GOT3 (cell line): ENCODE results near the gene CMTM4.
"Not testable (repeated sequence)": the region's sequence is repeated elsewhere in the genome, so short reads cannot be mapped to it uniquely, and the experiment has no call there.

Source experiments
- DNase-seq: peaks from one replicate; lab custom pipeline; 2025; ENCODE audit warnings: mixed read lengths; lab: John Stamatoyannopoulos, UW

Gene CMTM4

DNA sequence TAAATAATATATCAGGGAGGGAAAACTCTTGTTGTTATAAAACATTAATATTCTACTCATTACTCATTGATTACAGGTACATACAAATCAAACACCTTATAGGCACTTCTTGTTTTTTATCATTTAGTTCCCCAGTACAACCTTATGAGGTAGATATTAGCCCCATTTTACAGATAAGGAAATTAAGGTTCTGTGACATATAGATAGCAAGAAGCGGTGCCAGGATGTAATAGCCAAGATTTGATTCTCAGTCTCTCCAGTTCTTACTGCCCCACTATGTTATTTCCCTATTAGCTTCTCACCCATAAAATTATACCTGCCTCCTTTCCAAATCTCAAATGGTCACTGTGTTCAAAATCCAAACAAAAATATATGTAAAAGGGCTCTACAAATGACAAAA, 55.2 kb downstream of the CMTM4 start:
- DNase-seq, result no peak

DNA sequence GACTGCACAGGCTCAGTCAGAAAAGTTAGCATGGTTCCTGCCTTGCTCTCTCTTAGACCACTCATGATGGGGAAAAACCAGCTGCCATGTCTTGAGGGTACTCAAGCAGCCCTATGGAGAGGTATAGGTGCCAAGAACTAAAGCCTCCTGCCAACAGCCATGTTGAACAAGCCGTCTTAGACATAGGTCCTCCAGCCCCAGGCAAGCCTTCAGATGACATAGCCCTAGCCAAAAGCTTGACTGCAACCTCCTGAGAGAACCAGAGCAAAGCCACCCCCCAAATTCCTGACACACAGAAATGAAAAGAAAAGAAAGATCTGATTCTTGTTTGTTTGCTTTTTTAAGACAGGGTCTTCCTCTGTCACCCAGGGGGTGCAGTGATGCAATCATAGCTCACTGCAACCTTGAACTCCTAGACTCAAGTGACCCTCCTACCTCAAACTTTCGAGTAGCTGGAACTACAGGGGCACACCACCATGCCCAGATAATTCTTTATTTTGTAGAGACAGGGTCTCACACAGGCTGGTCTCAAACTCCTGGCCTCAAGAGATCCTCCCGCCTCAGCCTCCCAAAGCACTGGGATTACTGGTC, 55.7 kb downstream of the CMTM4 start:
- no peak for DNase-seq

DNA sequence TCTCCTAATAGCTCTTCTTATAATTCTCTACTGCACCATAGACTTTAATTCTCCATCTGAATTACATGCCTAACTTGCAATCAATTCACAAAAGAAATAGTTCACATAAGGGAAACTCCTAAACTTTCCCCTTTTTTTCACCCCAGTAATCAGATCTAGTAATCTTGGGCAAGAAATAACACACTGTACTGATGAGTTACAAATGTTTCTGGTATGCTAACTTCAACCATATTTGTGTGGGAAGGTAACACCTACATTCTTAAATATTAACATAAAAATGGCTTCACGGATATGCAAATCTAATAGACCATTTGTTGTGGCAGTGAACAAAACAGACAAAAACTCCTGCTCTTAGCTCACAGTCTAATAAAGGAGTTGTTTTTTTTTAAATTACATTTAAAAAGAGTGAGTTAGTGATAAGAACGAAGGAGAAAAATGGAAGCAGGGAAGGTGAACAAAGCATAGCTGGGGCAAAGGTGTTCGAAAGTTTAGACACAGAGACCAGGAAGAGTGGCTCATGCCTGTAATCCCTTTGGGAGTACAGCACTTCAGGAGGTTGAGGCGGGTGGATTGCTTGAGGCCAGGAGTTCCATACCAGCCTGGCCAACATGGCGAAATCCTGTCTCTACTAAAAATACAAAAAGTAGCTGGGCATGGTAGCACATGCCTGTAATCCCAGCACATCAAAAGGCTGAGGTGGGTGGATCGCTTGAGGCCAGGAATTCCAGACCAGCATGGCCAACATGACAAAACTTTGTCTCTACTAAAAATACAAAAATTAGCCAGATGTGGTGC, 57.3 kb downstream of the CMTM4 start:
- no peak for DNase-seq

DNA sequence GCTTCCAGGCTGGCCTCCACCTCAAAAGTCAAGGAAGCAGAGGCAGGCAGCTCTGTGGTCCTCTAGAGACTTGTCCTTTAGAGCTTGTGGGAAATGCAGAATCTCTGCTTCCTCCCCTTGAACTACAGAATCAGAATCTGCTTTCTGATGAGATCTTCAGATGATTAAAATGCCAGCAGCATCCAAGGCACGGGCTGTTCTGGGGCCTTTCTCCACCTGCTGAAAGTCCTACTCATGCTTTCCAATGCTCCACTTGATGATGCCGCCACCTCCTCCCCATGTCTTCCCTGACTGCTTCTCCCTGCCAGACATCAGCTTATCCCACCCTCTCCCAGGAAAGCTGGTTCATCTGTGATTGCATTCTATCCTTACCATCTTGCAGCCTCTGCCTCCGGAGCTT, 58.7 kb downstream of the CMTM4 start:
- no peak for DNase-seq

DNA sequence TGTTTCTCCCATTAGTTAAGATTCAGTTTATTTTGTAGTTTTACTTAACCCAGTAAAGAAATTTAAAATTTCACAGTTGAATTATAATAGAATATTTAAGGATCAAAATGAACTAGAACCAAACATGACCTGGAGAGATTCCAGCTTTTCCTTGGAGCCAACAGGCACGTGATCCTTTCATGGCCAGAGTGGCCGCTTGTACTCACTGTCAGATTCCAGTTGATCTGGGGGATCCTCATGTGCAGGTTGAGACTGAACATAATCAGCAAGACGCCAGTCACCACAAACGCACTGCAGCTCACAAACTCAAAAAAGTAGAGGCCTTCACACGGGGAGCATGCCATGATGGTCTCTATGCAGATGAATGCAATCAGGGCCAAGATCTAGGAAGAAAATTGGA, 60.3 kb downstream of the CMTM4 start:
- DNase-seq, result no peak

DNA sequence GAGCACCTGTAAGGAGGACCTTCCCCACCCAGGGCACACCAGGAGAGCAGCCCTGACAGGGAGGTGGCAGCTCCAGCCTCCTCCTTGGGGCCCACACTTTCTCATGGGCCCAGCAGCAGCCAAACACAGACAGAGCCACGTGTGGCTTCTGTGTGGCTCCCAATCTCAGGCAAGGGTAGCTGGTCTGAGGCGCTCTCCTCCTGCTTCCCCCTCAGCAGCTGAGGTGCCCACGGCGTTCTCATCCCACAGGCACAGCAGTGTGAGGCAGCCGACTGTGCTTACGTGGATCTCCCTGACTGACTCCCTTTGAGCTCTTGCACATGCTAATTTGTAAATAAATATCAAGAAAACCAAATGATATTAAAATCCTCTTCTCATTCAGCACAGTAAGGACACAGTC, 61.1 kb downstream of the CMTM4 start:
- DNase-seq, result no peak

DNA sequence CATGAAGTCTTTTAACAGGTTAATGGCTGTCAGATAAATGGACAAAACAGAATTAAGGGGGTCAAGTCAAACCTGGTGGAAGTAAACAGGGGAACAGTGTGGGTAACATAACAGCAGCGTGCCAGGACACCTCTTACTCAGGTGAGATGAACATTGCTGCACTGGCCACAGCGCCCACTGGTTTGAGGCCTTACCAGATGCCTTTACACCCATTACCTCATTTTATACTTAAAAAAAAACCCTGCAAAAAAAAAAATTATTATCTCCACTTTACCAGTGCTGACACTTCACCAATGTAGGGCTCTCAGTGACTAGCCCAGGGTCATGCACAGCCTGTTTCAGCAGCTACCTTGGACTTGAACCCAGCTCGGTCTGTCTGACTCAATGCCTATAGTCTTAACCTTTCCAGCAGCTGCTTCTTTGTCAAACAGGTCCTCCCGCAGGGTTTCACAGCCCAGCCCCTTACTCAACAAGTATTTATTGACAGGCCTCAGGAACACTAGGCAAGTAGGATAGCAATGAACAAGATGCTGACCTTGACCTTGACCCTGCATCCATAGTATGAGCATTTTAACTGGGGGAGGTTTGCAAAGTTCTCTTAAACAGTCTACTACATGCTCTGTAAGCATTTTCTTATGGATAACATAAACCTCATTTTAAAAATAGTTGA, 61.9 kb downstream of the CMTM4 start:
- DNase-seq, result no peak

DNA sequence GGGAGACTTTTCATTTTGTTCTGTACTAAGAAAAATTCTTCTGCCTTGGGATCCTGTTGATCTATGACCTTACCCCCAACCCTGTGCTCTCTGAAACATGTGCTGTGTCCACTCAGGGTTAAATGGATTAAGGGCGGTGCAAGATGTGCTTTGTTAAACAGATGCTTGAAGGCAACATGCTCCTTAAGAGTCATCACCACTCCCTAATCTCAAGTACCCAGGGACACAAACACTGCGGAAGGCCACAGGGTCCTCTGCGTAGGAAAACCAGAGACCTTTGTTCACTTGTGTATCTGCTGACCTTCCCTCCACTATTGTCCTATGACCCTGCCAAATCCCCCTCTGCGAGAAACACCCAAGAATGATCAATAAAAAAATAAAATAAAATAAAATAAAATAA, 65.0 kb downstream of the CMTM4 start:
- DNase-seq, result not testable (repeated sequence)

DNA sequence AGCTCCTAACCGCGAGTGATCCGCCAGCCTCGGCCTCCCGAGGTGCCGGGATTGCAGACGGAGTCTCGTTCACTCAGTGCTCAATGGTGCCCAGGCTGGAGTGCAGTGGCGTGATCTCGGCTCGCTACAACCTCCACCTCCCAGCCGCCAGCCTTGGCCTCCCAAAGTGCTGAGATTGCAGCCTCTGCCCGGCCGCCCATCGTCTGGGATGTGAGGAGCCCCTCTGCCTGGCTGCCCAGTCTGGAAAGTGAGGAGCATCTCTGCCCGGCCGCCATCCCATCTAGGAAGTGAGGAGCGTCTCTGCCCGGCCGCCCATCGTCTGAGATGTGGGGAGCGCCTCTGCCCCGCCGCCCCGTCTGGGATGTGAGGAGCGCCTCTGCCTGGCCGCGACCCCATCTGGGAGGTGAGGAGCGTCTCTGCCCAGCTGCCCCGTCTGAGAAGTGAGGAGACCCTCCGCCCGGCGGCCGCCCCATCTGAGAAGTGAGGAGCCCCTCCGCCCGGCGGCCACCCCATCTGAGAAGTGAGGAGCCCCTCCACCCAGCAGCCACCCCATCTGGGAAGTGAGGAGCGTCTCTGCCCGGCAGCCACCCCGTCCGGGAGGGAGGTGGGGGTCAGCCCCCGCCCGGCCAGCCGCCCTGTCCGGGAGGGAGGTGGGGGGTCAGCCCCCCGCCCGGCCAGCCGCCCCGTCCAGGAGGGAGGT, 65.8 kb downstream of the CMTM4 start:
- not testable (repeated sequence) for DNase-seq

DNA sequence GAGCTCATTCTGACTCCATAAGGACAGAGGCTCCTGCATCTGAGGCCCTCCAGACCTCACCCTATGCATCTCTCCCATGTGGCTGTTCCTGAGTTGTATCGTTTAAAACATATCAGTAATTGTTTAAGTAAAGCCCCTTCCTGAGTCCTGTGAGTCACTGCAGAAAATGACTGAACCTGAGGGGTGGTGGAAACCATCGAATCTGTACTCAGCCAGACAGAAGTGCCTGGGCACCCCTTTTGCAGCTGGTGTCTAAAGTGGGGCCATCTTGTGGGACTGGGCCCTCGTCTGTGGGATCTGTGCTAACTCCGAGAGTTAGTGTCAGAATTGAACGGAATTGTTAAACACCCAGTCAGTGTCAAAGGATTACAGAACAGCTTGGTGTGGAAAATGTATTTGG, 66.7 kb downstream of the CMTM4 start:
- no peak for DNase-seq

DNA sequence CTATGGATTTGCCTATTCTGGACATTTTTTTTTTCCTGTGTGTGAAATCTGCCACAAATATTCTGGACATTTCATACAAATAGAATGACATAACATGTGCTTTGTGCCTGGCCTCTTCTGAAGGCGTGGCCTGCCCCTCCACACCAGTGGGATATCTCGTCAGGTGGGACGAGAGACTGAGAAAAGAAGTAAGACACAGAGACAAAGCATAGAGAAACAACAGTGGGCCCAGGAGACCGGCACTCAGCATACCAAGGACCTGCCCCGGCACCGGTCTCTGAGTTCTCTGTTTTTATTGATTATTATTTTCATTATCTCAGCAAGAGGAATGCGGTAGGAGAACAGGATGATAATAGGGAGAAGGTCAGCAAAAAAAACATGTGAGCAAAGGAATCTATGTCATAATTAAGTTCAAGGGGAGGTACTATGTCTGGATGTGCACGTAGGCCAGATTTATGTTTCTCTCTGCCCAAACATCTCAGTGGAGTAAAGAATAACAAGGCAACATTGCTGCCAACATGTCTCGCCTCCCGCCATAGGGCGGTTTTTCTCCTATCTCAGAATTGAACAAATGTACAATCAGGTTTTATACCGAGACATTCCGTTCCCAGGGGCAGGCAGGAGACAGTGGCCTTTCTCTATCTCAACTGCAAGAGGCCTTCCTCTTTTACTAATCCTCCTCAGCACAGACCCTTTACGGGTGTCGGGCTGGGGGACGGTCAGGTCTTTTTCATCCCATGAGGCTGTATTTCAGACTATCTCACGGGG, 68.7 kb downstream of the CMTM4 start:
- DNase-seq, result not testable (repeated sequence)

DNA sequence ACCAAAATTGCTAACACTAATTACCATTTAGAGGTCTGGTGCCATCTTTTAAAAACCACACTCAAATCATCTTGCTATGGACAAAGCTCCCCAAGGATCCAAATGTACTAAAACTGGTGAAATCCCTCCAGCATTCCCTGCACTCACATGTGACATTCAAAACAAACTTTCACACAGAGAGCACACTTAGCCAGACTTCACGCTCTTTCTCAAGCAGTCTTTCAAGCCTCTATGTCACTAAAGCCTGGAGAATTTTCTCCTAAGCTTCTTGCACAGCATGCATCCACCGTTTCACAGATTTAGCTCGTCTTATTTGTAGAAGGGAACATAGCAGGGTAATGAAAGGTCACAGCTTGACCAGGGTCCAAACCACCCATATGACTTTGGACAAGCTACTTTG, 72.8 kb downstream of the CMTM4 start:
- no peak for DNase-seq

DNA sequence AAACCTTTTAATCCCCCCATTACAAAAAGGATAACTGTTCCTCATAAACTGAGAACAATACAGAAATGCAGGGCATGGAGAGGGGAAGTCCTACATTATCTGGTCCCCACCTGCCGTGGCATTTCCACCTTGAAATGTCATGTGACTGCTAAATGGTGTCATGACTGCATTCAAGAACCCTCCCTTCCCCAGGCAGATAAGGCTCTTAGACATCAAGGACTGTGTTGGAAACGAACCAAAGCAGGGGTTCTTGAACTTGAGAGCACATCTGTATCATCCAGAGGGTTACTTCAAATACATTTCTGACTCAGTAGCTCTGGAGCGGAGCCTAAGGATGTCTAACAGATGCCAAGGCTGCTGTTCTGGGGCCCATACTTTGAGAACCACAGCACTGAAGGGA, 73.7 kb downstream of the CMTM4 start:
- no peak for DNase-seq

DNA sequence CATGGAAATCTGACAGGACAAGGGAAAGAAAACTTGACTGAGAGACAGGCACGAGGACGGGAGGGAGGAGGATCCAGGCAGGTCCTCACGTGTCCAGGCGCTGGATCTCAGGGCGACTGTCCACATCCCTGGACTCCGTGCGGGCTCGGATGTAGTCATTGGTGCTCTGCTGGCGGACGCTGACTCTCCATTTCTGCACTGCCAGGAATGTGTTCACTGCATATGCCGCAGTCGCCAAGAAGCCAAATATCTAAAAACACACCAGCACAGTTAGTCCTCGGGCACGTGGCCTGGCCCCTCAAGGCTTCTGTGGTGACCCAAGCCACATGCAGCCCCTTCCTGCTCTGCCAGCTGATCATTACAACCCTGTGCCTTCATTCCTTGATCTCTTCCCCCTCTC, 74.6 kb downstream of the CMTM4 start:
- DNase-seq, result no peak

DNA sequence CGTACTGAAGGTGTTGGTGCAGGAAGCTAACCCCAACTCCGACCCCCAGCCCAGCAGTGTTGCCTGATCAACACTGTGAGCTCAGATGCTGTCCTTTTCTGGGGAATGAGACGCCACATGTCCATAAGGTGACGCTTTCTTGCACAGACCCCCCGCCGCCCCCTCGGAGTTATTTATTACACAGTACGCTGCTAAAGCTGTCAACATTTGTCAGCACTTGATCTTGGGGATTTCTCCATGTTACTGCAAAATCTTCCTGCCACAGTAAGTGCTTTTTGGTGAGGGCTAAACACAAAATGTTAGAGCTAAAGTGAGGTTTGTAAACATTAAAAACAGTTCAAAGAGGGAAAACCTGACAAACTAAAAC, 76.1 kb downstream of the CMTM4 start:
- no peak for DNase-seq

DNA sequence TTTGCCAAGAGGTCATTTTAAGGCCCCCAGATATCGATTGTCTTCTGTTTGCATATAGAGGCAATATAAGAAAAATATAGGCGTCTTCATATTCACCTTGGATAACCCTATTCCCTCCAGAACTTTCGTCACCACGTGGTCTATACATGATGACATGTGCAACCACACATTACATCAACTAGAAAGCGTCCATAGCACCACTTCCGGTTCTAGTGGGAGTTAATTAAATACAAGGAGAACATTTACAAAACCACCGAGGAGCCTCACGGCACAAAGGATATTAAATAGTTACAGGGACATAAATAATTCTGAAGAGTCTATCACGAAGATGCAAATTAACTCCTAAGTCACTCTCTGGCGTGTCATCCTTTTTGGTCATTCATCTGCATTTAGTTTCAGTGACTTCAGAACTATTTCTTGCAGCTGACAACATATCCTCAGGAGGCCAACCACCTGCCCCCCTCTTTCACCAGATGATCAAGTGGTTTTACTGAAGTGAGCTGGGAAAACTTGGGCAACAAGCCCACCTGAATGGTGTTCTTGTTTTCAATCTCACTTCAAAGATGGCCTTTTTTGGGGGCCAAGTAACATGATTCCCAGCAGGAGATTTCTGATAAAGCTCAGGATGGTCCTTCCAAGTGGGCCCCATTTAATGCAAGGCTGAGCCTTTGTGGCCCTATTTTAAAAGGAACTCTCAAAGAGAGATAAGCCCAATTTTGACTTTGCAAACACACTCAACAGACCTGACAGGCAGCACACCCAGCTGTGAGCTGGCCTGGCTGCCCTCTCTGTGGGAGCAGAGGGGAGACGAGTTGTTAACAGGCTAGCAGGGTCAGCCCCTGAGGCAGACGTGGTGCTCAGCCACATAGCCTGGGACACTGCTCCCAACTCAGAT, 76.8 kb downstream of the CMTM4 start:
- no peak for DNase-seq

DNA sequence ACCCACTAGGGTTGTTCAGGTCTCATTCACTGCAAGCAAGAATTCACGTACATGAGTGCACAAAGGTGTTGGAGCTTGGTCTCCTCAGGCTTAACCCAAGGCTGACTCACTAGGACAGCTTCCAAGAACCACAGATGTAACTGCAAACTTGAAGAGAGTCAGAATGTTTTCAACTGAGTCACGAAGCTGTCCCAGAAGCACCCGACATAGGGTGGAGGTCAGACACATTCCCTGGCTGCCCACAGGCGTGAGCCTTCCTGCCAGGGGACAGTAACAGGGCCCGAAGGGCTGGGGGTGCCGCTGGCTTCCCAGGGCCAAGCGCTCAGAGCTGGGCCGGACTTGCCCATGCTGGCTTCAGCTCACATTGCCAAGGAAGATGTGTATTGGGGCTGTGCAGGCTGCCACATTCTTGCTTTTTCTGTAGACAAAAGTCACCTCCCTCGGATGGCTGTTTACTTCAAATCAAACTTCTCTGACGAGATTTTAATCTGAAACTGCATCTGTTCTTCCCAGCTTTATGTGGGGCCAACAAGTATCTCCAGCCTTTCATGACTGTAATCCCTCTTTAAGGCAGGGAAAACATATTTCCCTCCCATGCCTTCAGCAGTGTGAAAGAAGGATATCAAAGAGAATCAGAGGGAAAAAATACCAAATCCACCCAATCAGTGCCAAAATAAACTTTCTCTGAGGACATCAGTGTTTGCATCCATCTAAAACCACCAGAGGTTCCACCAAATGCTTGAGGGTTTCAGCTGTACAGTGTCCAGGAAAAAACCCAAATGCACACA, 77.8 kb downstream of the CMTM4 start:
- peak; percentile 28 for DNase-seq

DNA sequence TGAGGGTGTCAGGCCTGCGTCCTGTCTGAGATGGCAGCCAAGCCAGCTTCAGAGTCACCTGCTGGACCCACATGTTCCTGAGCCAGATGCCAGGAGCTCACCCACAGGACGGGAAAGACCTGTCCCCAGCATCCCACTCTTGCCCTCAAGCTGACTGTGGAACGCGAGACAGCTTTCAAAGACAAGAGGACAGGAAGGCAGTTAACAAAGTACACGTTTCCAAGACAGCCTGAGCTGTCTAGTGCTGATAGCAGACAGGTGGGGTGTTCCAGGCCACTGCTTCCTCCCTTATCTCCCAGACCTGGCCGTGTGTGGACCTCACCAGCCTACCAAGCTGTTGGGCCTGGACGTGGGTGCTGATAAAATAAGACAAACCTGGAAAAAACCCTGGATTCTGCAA, 78.8 kb downstream of the CMTM4 start:
- no peak for DNase-seq

DNA sequence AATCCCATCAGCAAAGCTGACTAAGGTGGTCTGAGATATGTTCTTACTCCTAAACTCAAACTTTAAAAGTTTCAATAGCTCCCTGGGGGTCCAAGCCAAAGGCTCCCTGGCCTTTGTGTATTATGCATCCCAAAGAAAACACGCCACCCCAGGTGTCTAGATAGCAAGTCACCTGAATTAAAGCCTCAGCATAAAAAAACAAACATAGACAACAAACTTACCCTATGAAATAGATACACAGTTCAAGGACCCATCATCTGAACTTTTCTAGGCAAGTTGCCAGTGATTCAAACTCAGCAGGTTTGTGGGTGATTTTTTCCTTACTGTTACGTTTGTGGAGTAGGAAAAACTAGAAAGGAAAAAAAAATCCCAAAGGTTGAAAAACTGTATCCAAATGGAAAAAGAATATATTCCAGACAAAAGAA, 79.5 kb downstream of the CMTM4 start:
- DNase-seq, result no peak

DNA sequence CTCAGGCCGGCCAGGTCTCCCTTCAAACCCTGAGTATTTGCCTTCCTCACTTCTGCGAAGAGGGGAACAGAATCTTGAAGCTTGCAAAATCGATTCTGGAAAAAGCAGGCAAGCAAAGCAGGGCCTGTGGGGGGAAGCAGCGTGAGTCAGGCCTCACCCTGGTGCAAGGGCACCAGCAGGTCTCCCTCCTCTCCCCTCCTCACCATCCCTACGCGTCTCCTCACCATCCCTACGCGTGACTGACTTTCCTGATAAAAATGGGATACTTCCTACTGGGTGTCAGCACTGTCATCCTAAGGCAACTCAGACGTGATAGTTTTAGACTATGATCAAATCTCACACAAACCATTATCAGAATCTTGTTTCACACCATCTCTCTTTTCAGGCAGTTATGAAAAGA, 80.0 kb downstream of the CMTM4 start:
- DNase-seq, result no peak
